Superior temporal gyrus (tissue), 1 donor: Measurements from ENCODE around the gene GKN1.

Experiments
- DNase-seq: peaks from one replicate; pipeline ENCODE4 v3.0.0-alpha.2; 2016; ENCODE audit errors: extremely low spot score

The GKN1 gene

DNA sequence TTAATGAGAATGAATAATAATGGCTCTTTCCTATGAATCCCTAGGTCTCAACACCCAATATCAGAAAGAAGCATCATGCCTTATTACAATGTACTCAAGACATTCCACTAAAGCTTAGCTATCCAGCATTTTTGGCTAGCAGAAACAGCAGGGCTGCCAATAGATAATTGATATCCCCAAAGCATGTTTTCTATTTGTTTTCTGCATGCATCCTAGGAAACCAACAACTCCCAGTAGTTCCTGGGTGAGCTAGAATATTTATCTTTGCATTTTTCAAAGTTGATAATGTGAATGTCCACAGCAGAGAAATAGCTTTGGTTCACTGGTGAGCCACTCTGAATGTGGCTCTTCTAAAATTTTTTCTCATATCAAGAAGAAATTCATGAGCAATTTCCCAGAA lies 32.7 kb downstream of the GKN1 start:
- DNase-seq: no peak

DNA sequence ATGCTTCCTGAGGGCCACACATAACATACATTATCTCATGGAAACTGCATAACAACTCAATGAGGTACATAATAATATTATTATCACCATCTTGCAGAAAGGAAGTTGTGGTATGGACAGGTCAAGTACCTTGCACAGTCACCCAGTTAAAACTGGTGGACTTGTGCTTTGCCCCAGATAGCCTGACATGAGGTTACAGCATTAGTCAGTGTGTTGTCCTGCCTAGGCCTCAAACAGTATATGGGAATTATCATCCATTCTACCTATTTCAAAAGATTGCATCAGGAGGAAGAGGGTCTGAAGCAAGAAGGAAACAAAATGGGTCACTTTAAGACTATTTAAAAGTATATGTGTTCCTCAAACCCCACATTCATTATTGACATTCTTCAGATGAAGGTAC lies 33.2 kb downstream of the GKN1 start:
- DNase-seq: no peak

DNA sequence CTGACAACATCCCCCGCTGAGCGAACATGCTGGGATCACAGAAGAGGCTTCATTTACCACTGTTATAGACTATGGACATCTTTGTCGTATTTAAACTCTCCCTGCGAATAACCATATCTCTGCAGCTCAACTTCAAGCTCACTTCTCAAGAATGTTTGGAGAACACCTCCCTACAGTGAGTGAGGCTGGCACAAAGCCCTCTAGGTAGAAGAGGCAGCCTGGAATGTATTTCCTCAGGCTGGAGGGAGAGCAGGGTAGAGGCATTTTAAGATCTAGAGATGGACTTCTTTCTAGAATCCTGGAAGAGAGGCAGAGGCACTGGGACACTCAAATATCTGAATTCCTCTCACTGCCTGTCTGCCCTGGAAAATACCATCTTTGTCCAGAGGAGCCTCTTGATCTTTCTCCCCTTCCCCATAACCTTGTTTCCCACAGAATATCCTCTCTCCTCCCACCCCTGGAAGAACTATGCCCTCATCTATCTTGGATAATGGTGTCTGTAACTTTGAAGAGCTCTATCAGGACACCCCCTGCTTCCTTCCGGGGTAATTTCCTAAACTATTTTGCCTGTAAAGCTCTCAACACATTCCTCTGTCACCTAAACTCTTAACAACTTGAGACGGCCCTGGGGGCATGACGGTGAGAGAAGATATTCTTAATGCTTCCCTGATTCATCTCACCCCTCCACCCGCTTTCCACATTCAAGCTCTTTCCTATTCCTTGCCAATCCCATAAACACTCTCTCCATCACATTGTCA lies 36.2 kb downstream of the GKN1 start:
- DNase-seq: no peak

DNA sequence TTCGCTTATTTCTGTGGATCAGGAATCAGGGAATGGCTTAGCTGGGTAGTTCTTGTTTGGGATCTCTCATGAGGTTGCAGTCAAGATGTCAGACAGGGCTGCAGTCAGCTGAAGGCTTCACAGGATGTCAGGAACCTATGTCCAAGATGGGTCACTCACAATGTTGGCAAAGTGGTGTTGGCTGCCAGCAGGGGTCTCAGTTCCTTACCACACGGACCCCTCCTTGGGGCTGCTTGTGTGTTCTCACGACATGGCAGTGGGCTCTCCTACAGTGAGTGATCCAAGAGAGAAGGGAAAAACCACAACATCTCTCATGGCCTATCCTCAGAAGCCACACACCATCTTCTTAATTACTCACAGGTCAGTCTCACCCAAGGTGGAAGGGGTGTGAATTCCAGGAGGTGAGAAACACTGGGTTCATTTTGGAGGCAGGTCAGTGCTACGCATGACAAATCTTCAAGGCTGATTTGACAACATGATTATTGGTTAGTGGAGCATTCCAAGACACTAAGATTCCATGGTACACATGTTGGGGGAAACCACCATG lies 37.2 kb downstream of the GKN1 start:
- DNase-seq: no peak

DNA sequence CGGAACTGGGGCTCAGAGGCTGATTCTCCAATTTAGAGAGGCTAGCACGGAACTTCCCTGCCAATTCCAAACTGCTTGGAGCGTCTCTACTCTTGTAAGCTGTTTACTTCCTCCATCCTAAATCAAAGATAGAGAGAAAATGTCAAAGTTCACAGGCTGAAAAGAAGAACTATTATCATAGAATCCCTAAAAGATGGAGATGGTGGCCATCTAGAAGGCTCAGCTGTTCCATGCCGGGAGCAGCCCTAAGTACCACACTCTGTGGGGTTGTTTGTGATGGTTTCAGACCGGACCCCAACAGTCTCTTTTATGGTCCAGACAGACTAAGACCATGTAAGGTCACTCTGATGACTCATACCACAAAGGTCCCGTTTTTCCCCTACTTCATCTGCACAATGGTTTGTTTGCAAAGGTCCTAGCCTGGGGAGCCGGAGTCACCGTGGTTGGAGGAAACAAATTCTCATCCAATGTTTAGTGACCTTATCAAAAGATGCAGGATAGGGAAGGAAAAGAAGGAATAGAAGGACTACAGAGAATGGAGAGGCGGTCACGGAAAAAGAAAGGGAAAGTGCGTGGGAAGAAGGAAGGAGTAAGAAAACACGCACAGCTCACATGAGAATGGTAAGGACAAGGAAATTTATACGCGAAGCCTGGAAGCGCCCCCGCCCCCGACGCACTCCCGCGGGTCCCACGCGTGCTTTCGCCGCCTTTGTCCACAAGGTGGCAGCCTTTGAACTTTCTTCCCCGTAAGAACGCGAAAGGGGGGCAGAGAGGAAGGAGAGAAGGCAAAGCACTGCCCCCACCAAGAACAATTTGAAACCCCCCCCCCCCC lies 38.1 kb downstream of the GKN1 start:
- peak; percentile 81 for DNase-seq

DNA sequence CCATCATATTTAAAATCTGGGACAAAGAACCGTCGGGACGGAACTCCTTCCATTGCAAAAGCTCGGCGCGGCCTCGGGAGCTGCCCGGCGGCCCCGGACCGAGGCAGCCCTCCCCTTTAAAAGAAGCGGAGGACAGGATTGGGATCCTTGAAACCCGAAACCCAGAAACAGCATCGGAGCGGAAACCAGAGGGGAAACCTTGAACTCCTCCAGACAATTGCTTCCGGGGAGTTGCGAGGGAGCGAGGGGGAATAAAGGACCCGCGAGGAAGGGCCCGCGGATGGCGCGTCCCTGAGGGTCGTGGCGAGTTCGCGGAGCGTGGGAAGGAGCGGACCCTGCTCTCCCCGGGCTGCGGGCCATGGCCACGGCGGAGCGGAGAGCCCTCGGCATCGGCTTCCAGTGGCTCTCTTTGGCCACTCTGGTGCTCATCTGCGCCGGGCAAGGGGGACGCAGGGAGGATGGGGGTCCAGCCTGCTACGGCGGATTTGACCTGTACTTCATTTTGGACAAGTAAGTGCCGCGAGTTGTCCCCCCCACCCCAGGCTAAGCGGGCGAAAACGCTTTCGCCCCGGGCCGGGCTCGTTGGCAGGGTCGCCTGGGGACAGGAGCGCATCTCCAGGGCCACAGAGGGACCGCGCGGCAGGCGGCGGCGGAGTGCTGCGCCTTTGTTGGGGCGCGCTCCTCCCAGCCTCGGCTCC lies 38.9 kb downstream of the GKN1 start, which contains the start of gene ANTXR1:
Gene ANTXR1 (plus strand): TSS at position 38 of the 698 bp plus-strand sequence. CDS start 321 bp downstream, at position 359.
- DNase-seq: peak; percentile 55

DNA sequence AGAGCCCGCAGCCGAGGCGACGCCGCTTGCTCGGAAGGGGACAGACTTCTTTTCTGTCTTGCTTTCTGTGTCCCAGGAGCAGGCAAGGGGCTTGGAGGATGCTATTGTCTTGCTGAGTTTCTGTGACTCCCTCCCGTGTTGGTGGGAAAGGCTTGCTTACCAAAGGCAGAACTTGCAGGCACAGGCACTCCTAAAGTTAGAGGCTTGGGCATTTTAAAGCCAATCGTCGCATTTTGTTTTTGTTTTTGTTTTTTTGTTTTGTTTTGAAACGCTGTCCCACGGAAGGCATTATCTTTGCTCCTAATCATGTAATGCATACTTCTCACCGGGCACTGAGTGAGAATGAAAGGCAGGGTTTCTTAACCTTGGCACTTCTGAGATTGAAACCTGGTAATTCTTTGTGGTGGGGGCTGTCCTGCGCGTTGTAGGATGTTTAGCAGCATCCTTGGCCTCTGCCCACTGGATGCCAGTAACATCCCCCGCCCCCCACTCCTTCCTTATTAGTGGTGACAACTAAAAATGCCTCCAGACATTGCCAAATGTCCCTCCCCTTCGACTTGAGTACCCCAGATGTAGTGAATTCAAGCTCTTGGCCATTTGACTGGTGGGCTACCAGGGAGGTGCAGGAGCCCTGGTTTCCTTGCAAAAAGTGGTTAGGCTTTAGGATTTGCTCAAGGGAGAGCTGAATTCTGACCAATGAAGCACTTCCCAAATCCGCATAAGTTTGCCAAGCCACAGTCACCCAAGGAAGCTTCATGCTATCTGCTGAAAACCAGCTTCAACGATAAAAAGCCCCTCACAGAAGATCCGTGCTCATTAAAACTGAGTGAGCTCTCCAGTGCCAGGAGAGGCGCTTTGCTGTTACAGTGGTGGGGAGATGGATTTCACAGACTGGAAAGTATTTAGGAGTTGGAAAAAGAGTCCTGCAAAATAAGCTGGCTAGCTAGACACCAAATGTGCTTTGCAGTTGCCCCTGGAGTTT lies 39.7 kb downstream of the GKN1 start:
- peak; percentile 35 for DNase-seq

DNA sequence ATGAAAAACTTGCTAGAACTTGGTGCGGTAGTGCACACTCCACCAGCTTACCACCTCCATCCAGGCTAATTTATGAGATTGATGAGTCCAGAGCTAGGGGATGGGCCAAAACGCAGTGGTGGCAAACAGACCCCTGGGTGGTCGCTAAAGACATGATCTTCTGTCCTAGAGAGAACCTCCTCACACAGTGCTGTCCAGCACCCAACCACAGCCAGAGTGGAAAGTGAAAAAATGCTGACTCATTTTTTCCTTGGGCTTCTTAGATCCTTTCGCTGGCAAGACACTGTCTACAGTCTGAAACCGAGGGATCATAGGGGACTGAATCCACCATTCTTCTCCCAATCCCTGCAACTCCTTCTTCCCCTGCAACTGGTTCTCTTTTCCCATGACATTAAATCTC lies 42.6 kb downstream of the GKN1 start:
- no peak for DNase-seq

DNA sequence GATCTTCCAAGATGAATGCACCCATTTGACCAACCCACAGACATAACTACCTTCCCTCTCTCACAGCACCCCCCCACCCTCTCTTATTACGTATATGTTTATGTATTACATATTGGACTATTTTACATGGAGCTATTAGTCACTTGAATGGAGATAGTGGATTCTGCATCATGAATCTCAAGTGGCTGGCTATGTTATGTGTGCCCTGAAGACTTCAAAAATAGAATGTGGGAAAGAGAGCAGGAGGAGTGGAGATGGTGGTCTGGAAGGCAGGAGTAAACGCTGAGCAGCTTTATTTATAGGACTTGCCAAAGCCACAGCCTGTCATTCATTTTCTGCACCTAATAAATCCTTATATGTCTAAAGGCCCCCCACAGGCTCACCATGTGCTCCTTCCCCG lies 43.4 kb downstream of the GKN1 start:
- no peak for DNase-seq

DNA sequence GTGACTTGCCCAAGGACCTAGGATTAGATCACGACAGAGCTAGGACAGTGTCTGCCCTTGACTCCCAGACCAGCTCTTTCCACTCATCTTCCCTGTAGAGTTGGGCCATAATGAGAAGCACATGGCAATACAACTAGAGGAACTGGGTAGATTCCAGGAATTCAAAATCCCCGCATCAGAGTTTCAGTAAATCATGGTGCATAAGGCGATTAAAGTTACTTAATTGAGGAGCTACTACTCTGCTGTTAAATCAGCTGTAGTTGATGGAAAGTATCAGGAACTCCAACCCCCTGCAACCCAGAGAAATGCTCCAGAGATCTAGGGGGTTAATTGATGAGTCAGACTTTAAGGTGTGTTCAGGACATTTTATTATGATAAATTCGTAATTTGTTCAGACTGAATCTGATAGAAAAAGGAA lies 44.3 kb downstream of the GKN1 start:
- DNase-seq: no peak

DNA sequence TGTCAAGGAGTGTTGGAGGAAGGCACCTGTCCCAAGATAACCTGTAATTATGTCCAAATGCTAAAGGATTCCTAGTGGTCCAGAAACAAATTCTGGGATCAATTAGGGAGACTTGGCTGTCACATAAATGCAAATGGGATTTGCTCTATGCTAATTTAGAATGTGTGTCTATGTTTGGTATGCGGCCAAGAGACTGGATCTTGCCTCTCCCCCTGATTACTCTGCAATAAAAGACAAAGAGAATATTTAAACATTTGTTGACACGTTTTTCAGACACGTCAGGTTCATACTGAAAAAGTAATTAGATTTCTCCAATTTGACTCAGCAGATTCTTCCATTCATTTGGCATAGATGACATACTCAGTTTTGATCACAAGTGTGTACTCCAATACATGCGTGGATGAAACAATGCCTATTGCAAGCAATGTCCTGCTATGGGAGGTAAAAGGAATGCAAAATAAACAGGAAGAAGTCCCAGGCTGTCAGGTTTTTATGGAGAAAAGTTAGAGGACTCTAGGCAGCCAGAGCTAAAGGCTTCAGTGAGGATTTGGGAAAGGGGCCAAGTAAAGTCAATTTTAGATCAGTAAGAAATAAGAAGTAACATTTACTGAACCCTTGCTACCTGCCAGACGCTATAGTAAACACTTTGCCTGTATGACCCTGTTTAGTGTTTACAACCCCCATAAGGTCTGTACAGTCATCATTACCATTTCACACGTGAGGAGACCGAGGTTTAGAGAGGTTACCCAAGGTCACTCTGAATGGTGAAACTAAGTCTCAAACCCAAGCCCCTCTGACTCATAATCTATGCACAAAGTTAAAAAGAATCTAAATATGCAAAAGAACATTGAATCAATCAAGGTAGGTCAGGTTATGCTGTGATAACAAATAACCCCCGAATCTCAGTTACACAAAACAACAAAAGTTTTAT lies 46.3 kb downstream of the GKN1 start:
- no peak for DNase-seq

DNA sequence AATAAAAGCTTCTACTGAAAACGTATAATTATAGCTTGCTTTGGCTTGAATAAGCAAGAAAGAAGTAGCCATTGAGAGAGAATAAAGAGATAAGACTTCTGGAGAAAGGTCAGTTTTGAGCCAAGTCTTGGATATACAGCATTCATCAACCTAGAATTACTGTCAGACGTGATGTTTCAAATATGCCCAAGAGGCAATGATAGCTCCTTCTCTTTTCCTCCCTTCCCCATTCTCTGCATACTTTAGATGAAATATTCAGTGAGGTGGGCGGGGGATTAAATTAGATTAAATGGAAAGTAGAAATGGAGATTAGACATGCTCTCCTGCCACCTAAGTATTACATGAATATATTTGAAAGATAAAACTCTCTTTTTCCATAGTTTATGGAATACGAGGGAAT lies 47.3 kb downstream of the GKN1 start:
- DNase-seq: no peak

DNA sequence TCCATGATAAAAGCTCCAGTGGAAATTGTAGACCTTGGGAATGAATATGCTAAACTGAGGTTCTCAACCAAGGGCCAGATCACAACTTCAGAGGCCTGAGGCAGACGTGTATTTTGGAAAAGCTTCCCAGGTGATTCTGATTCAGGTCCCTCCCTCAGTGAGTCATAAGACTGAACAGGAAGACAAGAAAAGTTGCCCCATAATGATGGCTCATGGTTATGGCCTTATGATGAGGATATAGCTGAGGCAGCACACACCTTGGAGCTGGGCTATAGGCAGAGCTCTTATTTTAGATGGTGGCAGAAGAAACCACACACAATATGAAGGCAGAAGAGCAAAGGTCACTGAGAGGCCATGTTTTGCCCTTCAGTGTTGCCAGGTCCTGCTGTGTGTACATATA lies 48.1 kb downstream of the GKN1 start:
- DNase-seq: no peak

DNA sequence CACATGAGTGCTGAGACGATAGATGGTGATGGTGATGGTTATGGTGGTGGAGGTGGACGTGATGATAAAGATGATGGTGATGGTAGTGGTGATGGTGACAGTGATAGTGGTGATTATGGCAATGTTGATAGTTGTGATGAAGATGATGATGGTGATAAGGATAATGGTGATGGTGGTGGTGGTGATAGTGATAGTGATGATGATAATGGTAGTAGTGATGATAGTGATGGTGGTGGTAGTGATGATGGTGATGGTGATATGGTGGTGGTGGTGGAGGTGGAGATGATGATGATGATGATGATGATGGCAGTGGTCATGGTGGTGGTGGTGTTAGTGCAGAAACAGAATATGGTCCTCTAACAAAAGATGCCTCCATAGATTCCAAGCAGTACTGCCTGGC lies 48.8 kb downstream of the GKN1 start:
- DNase-seq: no peak

DNA sequence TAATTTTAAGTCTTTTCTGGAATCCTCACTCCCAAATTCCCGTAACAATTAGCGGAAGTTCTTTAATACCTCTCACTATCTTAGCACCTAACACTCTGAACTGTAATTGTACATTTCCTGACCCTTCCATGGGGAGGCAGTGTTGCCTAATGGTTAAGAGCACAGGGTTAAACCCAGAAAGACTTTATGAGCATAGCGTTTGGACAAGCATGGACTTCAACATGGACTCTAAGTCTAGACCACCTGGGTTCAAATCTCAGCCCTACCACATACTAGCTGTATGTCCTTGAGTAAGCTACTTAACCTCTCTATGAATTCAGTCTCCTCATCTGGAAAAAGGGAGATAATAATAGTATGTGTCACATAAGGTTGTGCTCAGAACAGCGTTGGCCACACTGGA lies 51.6 kb downstream of the GKN1 start:
- peak; percentile 40 for DNase-seq

DNA sequence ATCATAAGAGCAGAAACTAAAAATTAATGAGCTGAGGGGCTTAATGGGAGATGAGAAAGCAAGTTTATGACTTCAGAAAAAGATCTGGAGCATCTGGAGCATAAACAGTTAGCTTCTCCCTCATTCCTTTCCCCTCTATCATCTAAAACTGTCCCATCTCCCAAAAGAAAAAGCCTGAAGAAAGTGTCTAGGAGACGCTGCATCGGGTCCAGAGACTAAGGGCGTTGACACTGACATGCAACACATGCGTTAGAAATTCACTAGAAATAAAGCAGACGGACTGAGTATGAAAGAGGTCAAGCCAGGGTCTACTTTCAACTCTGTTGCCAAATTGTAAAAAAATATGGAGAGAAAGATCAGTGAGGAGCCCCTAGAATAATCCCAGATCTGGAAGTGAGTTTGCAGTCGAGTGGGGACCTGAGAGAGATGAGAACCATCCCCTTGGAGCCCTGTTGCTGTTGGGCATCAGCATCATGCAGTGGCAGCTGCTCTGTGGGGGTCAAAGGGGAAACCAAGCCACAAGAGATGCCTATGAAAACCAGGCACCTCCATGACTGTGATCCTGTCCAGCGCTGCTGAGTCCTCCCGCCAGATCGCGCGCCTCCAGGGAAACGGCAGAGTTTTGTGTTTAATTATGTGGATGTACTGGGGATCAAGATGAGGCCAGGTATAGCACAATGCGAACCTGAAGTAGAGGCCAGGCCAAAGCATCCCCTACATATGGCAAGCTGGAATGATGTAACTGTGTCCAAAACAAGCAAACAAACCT lies 52.4 kb downstream of the GKN1 start:
- DNase-seq: no peak
